HG03457 (cell line): Measurements from ENCODE around the gene TRPC4.

Experiments
- ATAC-seq: cut with Tn5 transposase; IDR thresholded peaks from one replicate; pipeline ENCODE4 v1.9.1; 2021; ENCODE audit warnings: moderate number of reproducible peaks; ENCODE audit not compliant: unreplicated experiment

TRPC4 gene

GRCh38 chr13:37663724-37664123 lies 205.8 kb downstream of the TRPC4 start:
- ATAC-seq = no peak

DNA sequence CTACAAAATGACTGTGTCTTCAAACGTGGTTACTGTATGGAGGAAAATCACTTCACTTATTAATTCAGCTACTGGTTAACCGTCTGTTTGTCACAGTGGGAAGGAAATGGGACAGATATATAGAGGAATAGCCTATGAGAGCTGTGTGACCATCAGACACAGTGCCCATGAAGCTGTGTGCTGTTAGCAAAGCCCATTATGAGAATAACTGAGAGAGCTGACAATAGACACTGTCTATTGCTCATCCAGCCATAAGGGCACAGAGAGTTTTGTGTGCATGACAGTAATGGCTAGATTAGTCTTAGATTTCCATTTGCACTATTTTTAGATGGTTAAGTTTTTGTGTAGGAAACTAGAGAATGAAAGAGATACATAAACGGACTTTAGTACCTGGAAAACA lies 206.9 kb downstream of the TRPC4 start:
- no peak for ATAC-seq

GRCh38 chr13:37657956-37658355 lies 211.6 kb downstream of the TRPC4 start:
- no peak for ATAC-seq

- no peak for ATAC-seq
Observed at GRCh38 chr13:37657134-37657533, 212.4 kb downstream of the TRPC4 start.

DNA sequence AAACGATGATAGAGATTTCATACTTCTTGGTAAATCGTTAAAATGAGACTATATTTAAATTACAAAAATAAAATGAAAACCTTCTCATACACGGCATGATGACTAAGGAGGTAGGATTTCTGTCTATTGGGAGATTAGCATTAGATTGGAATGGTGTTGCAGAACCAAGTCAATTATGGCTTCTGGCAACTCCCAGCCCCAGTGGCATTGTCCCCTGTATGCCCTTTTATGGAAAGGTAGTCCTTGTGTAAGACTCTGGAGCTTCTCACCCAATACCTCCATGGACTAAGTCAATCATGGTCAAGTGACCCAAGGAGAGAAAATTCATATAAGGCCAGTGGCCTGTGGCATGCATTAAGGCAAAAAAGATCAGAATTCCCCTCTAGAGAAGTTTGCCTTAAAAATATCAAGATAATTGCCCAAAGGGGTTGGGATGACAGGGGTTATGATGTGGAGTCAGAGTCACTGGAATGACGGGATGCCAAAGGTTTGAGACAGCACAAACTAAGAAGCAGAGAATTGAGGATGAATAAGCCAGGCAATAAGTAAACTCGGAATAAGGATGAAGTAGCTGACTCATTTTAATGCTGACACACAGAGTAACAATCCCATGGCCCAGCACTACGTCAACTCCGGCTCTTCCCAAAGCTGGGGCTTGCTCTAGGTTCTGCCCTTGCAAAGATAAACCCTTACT lies 213.2 kb downstream of the TRPC4 start:
- ATAC-seq = no peak

GRCh38 chr13:37652596-37652995 lies 217.0 kb downstream of the TRPC4 start:
- ATAC-seq = no peak

- no peak for ATAC-seq
Observed at GRCh38 chr13:37651891-37652290, 217.7 kb downstream of the TRPC4 start.

GRCh38 chr13:37648609-37649008 lies 221.0 kb downstream of the TRPC4 start:
- ATAC-seq = no peak

DNA sequence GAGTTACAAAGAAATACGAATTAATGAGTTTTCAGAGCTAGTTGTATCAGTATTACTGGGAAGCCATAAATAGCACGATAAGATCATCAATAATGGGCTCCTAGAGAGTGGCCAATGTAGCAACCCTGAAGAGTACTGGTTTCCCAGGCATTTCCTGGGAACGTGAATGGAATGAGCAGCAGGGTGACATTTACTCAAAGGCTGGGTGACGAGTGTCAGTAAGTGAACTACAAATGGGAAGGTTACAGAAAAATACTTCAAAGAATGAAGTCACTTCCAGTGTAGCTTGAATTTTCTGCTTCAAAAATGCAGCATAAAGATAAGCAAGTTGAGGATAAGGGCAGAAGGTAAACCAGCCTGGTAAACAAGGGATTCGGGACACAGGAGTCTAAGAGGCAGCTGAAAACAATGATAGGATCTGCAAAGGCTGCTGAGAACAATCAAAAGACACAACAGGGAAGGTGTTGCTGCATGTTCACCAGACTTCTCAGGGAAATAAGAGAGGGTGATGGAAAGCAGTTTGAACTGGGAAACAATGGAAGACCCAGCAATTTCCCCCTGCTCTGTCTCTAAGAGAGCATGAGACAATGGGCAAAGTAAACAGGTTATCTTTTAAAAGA lies 222.4 kb downstream of the TRPC4 start:
- no peak for ATAC-seq

GRCh38 chr13:37646531-37646930 lies 223.0 kb downstream of the TRPC4 start:
- no peak for ATAC-seq

GRCh38 chr13:37645181-37645740 lies 224.3 kb downstream of the TRPC4 start:
- ATAC-seq = no peak

GRCh38 chr13:37641391-37641790 lies 228.2 kb downstream of the TRPC4 start:
- no peak for ATAC-seq

GRCh38 chr13:37640499-37640898 lies 229.1 kb downstream of the TRPC4 start:
- ATAC-seq = no peak

- ATAC-seq = no peak
Observed at GRCh38 chr13:37636701-37637100, 232.9 kb downstream of the TRPC4 start.

DNA sequence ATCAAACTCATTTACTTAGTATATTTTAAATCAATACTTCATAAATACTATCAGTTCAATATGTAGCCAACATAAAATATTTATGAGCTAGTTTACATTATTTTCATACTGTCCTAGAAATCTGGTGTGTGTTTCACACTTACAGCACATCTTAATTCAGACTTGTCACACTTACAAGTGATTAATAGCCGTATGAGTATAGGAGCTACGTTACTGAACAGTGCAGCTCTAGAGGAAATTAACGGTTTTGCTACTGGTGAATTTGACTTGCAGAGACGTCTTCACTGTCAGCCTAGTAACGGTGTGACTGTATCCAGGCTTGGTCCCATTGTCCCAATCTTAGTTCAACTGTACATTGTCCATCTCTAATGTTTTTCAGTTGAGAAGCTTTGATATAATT lies 237.3 kb downstream of the TRPC4 start:
- no peak for ATAC-seq

DNA sequence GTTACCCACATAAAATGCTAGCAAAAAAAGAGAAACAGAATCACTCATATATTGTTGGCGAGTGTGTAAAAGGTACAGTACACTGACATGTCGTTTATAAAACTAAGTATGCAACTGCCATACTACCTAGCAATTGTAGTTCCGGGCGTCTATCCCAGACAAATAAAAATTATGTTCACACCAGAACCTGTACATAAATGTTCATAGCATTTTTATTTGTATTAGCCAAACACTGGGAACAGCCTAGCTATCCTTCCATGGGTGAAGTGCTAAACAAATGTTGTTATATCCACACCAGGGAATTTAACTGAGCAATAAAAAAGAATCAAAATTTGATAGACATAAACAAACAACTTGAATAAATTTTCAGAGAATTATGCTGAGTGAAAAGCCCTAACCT lies 242.1 kb downstream of the TRPC4 start:
- ATAC-seq = no peak

DNA sequence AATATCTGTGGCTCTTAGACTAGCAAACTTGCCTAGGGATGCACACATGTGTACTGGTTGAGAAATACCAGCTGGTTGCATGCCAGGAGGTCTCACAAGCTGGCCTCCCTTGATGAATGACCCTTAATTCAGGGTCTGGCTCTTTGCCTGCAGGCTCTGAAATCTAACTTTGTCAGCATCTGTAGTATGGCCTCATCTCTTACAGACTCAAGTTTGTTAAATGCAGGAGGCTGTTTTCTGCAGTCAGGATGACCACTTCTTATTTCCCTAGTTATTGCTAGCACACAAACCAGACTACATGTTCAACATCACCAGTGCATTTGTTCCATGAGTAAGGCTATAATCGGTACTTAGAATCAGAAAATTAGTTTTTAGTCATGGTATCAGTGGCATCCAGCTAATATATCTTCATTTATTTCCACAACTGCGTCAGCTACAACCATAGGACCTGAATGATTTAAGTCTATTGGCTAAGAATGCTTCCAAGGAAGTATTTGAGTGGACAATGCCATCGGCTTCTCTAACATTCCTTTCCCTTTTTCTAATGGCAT lies 247.7 kb downstream of the TRPC4 start:
- ATAC-seq = no peak

- ATAC-seq = no peak
Observed at GRCh38 chr13:37618554-37618953, 251.0 kb downstream of the TRPC4 start.

- ATAC-seq = no peak
Observed at GRCh38 chr13:37617173-37617572, 252.4 kb downstream of the TRPC4 start.

- ATAC-seq = no peak
Observed at GRCh38 chr13:37616131-37616530, 253.4 kb downstream of the TRPC4 start.

DNA sequence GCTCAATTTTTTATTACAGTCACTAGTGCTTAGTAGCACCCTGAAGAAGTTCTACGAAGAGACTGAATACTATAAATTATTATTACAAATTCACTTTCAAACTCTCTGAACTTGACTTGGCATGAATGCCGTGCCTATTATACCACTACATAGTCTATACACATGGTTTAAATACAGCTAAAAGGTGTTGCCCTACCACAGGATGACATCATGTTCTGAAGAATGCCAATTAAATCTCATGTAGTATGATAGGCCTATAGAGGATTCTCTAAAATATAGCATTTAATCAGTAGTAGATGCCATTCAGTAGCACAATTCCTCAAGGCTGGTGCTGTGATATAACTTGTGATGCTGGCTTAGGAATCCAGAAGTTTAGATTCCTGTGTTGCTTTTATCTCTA lies 254.3 kb downstream of the TRPC4 start:
- no peak for ATAC-seq

DNA sequence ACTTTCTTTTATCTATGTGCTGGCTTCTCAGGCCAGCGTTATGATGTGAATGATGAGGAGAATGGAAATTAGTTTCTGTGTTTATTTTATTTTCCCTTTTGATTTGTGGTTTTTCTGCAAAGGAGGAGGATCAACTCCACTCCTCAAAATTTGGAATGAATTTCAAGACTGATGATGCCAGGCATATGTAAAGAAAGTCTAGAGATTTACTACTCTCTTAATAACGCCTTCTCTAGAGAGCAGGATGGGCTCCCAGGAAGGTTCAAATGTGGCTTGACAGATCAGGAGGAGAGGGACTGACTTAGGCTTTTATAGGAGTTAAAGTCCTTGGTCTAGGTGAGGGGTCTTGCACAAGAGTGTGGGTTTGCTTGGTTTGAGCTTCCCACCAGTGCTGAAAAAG lies 255.9 kb downstream of the TRPC4 start:
- no peak for ATAC-seq
